Mesendoderm (in vitro differentiated cells): ENCODE measurements around the gene PLK5.
"Not testable (repeated sequence)": the region's sequence is repeated elsewhere in the genome, so short reads cannot be mapped to it uniquely, and the experiment has no call there.

Experiments
- DNase-seq: peaks from one replicate; pipeline ENCODE4 v3.0.0; 2013
- H2AK5ac ChIP-seq: 2 replicates; pipeline ENCODE4 v1.6.1; 2013; ENCODE audit warnings: low read length, inconsistent platforms
- H2BK120ac ChIP-seq: 2 replicates; pipeline ENCODE4 v1.6.1; 2013; ENCODE audit warnings: low read depth, mild to moderate bottlenecking, low read length, moderate library complexity, mixed read lengths
- H2BK15ac ChIP-seq: replicated peaks from 2 replicates; pipeline ENCODE4 v1.6.1; 2013; ENCODE audit warnings: low read depth, mild to moderate bottlenecking, moderate library complexity
- H2BK5ac ChIP-seq: 2 replicates; pipeline ENCODE4 v1.6.1; 2013; ENCODE audit warnings: low read length, inconsistent platforms
- H3K18ac ChIP-seq: 2 replicates; pipeline ENCODE4 v1.6.1; 2013; ENCODE audit warnings: mild to moderate bottlenecking, low read length, mixed read lengths
- H3K23ac ChIP-seq: one replicate; pipeline ENCODE4 v1.6.1; 2013; ENCODE audit warnings: low read length
- H3K27ac ChIP-seq: 2 replicates; pipeline ENCODE4 v1.5.1; 2013; ENCODE audit warnings: low read depth, mild to moderate bottlenecking, inconsistent platforms, low read length, moderate library complexity
- H3K27me3 ChIP-seq: 2 replicates; pipeline ENCODE4 v1.6.1; 2013; ENCODE audit warnings: low read length, control low read depth, mild to moderate bottlenecking, inconsistent platforms; ENCODE audit not compliant: insufficient read depth, poor library complexity
- H3K36me3 ChIP-seq: 2 replicates; pipeline ENCODE4 v1.6.1; 2013; ENCODE audit warnings: low read length, inconsistent platforms; ENCODE audit not compliant: control insufficient read depth, insufficient read depth
- H3K4ac ChIP-seq: one replicate; pipeline ENCODE4 v1.6.1; 2013; ENCODE audit warnings: low read depth, mild to moderate bottlenecking, low read length, moderate library complexity
- H3K4me1 ChIP-seq: 2 replicates; pipeline ENCODE4 v1.6.1; 2013; ENCODE audit warnings: low read depth, low read length, inconsistent platforms; ENCODE audit not compliant: control insufficient read depth
- H3K4me2 ChIP-seq: 2 replicates; pipeline ENCODE4 v1.6.1; 2013; ENCODE audit warnings: low read length
- H3K4me3 ChIP-seq: 2 replicates; pipeline ENCODE4 v1.5.1; 2013; ENCODE audit warnings: mild to moderate bottlenecking, low read length
- H3K56ac ChIP-seq: one replicate; pipeline ENCODE4 v1.6.1; 2013; ENCODE audit warnings: low read length
- H3K79me1 ChIP-seq: 2 replicates; pipeline ENCODE4 v1.6.1; 2013; ENCODE audit warnings: low read length, inconsistent platforms
- H3K79me2 ChIP-seq: 2 replicates; pipeline ENCODE4 v1.6.1; 2013; ENCODE audit warnings: mild to moderate bottlenecking, low read length; ENCODE audit not compliant: control insufficient read depth, insufficient read depth
- H3K9ac ChIP-seq: 2 replicates; pipeline ENCODE4 v1.6.1; 2013; ENCODE audit warnings: low read length, inconsistent platforms
- H4K5ac ChIP-seq: one replicate; pipeline ENCODE4 v1.6.1; 2013; ENCODE audit warnings: low read length
- H4K8ac ChIP-seq: one replicate; pipeline ENCODE4 v1.6.1; 2013; ENCODE audit warnings: low read depth, mild to moderate bottlenecking, control low read depth, low read length, moderate library complexity
- WGBS: extraction: QIAGEN DNeasy Blood & Tissue Kit; methylation state at CpG from one replicate; pipeline ENCODE4 v1.1.7; 2013; ENCODE audit warnings: low lambda C conversion rate, missing lambda C conversion rate; ENCODE audit not compliant: insufficient coverage; ENCODE audit errors: extremely low coverage; 5-methylcytosine and 5-hydroxymethylcytosine counted together

Gene PLK5

DNA sequence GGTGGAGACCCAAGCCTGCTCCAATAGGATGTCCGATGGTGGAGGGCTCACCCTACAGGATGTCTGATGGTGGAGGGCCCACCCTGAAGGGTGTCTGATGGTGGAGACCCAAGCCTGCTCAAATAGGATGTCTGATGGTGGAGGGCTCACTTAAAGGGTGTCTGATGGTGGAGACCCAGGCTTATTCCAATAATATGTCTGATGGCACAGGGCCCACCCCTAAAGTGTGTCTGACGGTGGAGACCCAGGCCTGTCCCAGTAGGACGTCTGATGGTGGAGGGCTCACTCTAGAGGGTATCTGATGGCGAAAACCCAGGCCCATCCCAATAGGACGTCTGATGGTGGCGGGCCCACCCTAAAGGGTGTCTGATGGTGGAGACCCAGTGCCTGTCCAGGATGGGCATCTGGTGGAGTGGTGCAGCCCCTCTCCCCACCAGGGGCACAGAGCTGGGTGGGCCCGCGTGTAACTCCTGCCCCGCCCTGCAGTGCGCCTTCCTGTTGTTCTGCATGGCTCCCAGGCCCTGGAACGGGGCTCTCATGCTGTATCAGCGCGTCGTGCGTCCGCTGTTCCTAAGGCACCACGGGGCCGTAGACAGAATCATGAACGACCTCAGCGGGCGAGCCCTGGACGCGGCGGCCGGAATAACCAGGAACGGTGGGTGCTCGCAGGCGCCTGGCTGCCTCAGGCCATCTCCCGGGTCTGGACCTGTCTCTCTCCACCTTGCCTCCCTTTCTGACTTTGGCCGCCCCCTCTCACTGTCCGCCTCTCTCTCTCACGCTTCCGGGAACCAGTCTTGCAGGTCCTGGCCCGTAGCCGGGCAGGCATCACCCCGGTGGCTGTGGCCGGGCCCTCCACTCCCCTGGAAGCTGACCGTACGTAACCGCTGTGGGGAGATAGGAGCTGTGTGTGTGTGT is 27.8 kb upstream of the PLK5 start:
- no peak overlapping the region for H4K5ac ChIP-seq
- H2AK5ac ChIP-seq = no peak overlapping the region
- H3K4me1 ChIP-seq = no peaks in the 10 kb centered on the region
- H3K56ac ChIP-seq = no peak overlapping the region
- no peak overlapping the region for H3K9ac ChIP-seq
- H3K27me3 ChIP-seq = peaks cover 4% of the 10 kb centered on the region
- H3K79me2 ChIP-seq = no peaks in the 10 kb centered on the region
- H3K23ac ChIP-seq = no peak overlapping the region
- no peak overlapping the region for H3K4me2 ChIP-seq
- no peak overlapping the region for H3K4ac ChIP-seq
- H4K8ac ChIP-seq = no peak overlapping the region
- H3K27ac ChIP-seq = no peak overlapping the region
- no peak overlapping the region for H2BK5ac ChIP-seq
- H3K36me3 ChIP-seq = no peaks in the 10 kb centered on the region
- DNase-seq = no peak
- H3K18ac ChIP-seq = no peak overlapping the region
- WGBS = no CpG with 5 or more reads among the region's 40 CpGs
- no peaks in the 10 kb centered on the region for H3K79me1 ChIP-seq
- H2BK120ac ChIP-seq = no peak overlapping the region
- no peak overlapping the region for H2BK15ac ChIP-seq
- no peak overlapping the region for H3K4me3 ChIP-seq

DNA sequence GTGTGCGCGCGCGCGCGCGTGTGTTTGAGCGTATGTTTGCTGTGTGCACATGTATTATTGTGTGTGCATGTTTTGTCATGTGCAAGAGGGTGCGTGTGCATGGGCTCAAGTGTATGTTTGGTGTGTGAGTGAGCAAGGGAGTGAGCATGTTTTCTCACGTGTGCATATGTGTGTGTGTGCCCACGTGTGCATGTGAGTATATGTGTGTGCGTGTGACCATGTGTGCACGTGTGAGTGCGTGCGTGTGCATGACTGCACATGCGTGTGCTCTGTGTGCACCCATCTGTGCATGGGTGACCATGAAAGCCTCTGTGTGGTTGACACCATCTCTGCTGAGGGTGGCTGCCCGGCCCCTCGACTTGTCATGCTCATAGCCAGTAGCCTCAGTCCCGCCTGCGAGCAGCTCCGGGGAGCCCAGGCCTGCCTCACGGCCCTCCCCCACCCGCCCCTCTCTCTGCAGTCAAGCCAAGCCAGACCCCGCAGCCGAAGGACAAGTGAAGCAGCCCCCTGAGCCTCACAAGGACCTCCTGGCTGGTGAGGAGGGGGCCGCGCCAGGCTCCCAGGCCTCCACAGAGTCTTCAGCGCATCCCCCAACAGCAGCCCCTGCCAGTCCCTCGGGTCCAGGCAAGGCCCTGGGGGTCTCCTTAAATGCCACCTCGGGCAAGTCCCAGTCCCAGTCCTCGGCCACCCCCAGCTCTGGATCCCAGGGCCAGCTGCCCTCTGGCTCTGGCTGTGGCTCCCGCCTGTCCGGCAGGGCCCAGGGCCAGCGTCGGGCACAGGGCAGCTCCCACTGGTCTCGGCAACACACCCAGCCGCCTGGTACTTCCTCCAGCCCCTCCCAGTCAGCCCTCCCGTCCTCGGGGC is 26.9 kb upstream of the PLK5 start:
- no peak overlapping the region for H4K5ac ChIP-seq
- H3K36me3 ChIP-seq = no peaks in the 10 kb centered on the region
- H4K8ac ChIP-seq = no peak overlapping the region
- no peaks in the 10 kb centered on the region for H3K4me1 ChIP-seq
- H3K27ac ChIP-seq = no peak overlapping the region
- H3K9ac ChIP-seq = no peak overlapping the region
- H2BK5ac ChIP-seq = no peak overlapping the region
- no peak for DNase-seq
- H3K4me2 ChIP-seq = no peak overlapping the region
- H3K79me1 ChIP-seq = no peaks in the 10 kb centered on the region
- H2AK5ac ChIP-seq = no peak overlapping the region
- no peaks in the 10 kb centered on the region for H3K79me2 ChIP-seq
- WGBS = no CpG with 5 or more reads among the region's 39 CpGs
- no peak overlapping the region for H2BK120ac ChIP-seq
- H3K4me3 ChIP-seq = no peak overlapping the region
- no peak overlapping the region for H3K18ac ChIP-seq
- H3K27me3 ChIP-seq = no peaks in the 10 kb centered on the region
- H3K56ac ChIP-seq = no peak overlapping the region
- H2BK15ac ChIP-seq = no peak overlapping the region
- H3K4ac ChIP-seq = no peak overlapping the region
- H3K23ac ChIP-seq = no peak overlapping the region

DNA sequence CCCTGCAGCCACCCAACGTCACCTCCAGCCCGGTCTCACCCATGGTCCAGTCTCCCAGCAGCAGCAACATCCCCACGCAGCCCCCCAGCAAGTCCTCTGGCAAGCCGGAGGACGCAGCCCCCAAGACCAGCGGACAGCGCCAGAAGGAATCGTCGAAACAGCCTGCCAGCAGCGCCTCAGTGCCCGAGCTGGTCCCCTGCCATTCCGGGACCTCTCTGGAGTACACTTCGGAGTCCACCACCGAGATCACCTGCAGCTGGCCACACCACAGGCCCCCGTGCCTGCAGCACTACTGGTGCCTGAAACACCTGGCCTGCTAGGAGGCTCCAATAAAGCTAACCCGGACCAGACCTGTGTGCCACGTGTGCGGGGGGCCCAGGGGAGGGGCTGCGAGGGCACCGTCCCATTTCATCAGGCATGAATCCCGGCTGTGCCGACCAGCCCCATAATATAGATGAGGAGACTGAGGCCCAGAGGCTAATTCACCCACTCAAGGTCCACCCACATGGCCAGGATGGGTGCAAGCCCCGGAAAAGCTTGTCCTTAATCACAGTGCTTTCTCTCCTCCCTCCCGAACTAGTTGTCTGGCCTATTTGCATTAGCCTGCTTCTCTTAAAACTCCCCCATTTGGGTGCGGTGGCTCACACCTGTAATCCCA is 26.2 kb upstream of the PLK5 start:
- Histone ChIP-seq H3K27me3 (no peaks in the 10 kb centered on the region), H3K79me1 (no peaks in the 10 kb centered on the region), H4K8ac (no peak overlapping the region), H3K18ac (no peak overlapping the region), H3K36me3 (no peaks in the 10 kb centered on the region), H3K27ac (no peak overlapping the region), H3K9ac (no peak overlapping the region), H3K23ac (no peak overlapping the region), H3K4ac (no peak overlapping the region), H3K79me2 (no peaks in the 10 kb centered on the region), H4K5ac (no peak overlapping the region), H3K4me2 (no peak overlapping the region), H2AK5ac (no peak overlapping the region), H2BK120ac (no peak overlapping the region), H2BK15ac (no peak overlapping the region), H2BK5ac (no peak overlapping the region), H3K4me1 (no peaks in the 10 kb centered on the region), H3K4me3 (no peak overlapping the region), H3K56ac (no peak overlapping the region)
- WGBS = no CpG with 5 or more reads among the region's 25 CpGs
- no peak for DNase-seq

DNA sequence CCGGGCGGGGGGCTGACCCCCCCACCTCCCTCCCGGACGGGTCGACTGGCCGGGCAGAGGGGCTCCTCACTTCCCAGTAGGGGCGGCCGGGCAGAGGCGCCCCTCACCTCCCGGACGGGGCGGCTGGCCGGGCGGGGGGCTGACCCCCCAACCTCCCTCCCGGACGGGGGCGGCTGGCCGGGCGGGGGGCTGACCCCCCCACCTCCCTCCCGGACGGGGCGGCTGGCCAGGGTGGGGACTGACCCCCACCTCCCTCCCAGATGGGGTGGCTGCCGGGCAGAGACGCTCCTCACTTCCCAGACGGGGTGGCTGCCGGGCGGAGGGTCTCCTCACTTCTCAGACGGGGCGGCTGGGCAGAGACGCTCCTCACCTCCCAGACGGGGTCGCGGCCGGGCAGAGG is 24.6 kb upstream of the PLK5 start:
- H3K27ac ChIP-seq, H3K4ac ChIP-seq, H2AK5ac ChIP-seq, H3K36me3 ChIP-seq, H3K23ac ChIP-seq, H3K56ac ChIP-seq, H2BK5ac ChIP-seq, H4K5ac ChIP-seq, H3K4me1 ChIP-seq, H3K4me2 ChIP-seq, H3K9ac ChIP-seq, H3K27me3 ChIP-seq, H3K4me3 ChIP-seq, H2BK120ac ChIP-seq, H4K8ac ChIP-seq, DNase-seq, H3K18ac ChIP-seq, H3K79me1 ChIP-seq, H3K79me2 ChIP-seq, H2BK15ac ChIP-seq: not testable (repeated sequence)
- no CpG with 5 or more reads among the region's 34 CpGs for WGBS

DNA sequence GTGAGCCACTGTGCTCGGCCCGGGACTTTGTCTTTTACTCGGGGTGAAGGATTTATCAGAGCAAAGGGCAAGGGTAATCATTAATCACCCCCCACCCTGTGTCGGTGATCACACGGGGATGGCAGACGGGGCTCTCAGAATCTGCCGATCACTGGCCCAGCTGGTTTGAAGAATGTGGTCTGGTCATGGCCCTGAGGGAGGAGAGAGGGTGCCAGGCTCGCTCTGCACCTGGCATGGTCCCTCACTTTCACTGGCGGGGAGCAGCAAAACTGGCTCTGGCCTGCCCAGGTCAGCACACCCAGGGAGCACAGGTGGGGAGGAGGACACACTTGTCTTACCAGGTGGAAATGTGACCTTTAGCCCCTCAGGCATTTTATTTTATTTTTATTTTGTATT is 22.7 kb upstream of the PLK5 start:
- Histone ChIP-seq H3K79me2 (no peaks in the 10 kb centered on the region), H3K27me3 (no peaks in the 10 kb centered on the region), H2AK5ac (no peak overlapping the region), H3K56ac (no peak overlapping the region), H2BK15ac (no peak overlapping the region), H2BK120ac (no peak overlapping the region), H3K79me1 (no peaks in the 10 kb centered on the region), H2BK5ac (no peak overlapping the region), H4K5ac (no peak overlapping the region), H3K36me3 (no peaks in the 10 kb centered on the region), H3K4me1 (no peaks in the 10 kb centered on the region), H3K4me3 (no peak overlapping the region), H4K8ac (no peak overlapping the region), H3K23ac (no peak overlapping the region), H3K4me2 (no peak overlapping the region), H3K27ac (no peak overlapping the region), H3K18ac (no peak overlapping the region), H3K4ac (no peak overlapping the region), H3K9ac (no peak overlapping the region)
- WGBS = no CpG with 5 or more reads among the region's 9 CpGs
- no peak for DNase-seq
